GM19023 (cell line): ENCODE data around the gene FKBP1A.

Experiments used
- ATAC-seq: cut with Tn5 transposase; IDR thresholded peaks from one replicate; pipeline ENCODE4 v1.9.1; 2021; ENCODE audit warnings: mild to moderate bottlenecking, moderate library complexity; ENCODE audit not compliant: unreplicated experiment

FKBP1A gene

GRCh38 chr20:1388253-1388652 lies 4.6 kb downstream of the FKBP1A start:
- no peak for ATAC-seq

GRCh38 chr20:1386323-1386722 lies 6.5 kb downstream of the FKBP1A start:
- no peak for ATAC-seq

GRCh38 chr20:1383623-1384404 lies 9.0 kb downstream of the FKBP1A start:
- no peak for ATAC-seq

DNA sequence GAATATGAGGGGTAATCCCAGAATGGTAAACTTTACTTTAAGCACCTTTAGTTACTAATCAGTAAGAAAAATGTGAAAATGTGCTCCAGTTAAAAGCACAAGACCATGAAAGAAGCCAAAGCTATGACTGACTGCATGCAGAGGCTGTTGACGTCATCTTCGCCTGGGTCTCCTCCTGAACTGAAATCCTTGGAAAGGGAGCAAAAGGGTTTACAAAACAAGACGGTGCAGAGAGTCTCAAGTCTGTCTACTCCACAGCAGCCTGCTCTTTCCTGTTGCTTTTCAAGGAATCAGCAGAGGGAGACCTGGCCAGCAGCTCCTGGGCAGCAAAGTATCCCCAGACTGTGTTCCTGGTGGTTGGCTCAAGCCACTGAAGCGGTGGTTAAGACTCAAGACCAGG lies 10.2 kb downstream of the FKBP1A start:
- no peak for ATAC-seq

GRCh38 chr20:1381753-1382591 lies 10.9 kb downstream of the FKBP1A start:
- no peak for ATAC-seq

DNA sequence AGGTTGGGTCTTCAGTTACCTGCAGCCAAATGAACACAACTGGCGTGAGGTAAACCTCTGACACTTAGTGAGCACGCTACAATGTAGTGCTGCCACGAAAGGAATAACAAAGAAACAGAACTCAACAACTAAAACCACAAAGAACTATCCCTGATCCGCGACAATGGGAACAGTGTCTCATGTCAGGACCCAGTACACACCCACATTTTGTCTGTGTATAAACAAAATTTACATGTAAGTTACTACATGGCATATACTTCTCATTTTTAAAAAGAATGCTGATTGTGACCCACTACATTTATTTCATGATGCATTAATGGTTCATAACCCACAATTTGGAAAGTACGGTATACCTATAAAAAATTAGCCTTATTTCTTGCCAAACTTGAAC lies 14.1 kb downstream of the FKBP1A start:
- no peak for ATAC-seq

- ATAC-seq = no peak
Observed at GRCh38 chr20:1377984-1378734, 14.7 kb downstream of the FKBP1A start.

- ATAC-seq = peak; percentile 49
Observed at GRCh38 chr20:1377341-1377871, 15.4 kb downstream of the FKBP1A start.

GRCh38 chr20:1376408-1377270 lies 16.2 kb downstream of the FKBP1A start:
- no peak for ATAC-seq

DNA sequence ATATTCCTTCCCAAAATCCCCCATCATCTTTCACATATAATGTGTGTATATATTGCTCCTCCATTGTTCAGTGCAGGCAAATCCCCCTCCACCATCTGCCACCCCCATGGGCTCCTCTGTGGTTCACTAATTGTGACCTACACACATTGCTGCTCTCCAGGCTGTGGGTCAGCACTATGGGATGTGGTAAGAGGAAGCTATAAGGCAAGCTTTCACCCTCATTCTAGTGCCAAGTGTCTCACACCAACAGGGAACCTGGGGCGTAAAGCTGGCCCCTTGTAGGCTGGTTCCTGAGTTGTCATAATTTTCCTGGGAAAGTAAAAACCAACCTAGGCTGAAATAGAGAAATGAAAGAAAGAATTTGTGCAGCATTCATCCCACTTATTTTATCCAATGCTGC lies 16.8 kb downstream of the FKBP1A start:
- ATAC-seq = no peak

DNA sequence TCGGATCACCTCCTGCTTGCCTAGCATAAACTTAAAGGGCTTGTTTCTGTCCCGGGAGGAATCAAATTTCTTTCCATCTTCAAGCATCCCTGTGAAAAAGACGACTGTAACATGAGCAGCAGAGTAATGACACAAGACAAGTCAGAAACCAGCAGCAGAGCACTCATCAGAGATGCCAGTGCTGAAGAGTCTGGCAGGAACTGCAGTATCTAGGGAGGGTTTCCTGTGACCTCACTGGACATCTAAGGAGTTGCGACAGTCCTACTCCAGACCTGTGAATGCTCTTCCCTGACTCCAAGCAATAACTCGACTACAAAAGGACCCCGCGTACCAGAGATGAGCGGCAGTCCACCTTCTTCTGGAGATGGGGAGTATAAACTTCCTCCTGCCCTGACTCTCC lies 17.3 kb downstream of the FKBP1A start:
- no peak for ATAC-seq

- ATAC-seq = no peak
Observed at GRCh38 chr20:1374246-1374645, 18.6 kb downstream of the FKBP1A start.

- no peak for ATAC-seq
Observed at GRCh38 chr20:1373614-1374013, 19.2 kb downstream of the FKBP1A start.

DNA sequence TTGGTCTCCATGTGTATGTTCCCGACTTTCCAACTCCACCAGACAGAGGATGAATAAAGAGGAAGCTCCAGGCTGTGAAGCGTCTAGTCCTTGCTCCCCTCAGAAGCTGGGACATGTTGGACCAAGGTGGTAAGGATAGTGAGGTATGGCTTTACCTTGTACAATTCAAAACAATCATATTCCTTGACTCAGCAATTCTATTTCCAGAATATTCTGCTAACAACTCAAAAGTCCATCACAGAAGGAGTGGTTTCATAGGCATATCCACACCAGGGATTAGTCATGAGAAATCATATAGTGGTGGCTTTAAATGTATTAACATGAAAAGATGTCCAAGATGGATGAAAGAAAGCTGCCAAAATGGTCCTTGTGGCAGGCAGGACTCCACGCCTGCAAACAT lies 19.8 kb downstream of the FKBP1A start:
- ATAC-seq = no peak

- ATAC-seq = no peak
Observed at GRCh38 chr20:1371830-1372539, 20.9 kb downstream of the FKBP1A start.

DNA sequence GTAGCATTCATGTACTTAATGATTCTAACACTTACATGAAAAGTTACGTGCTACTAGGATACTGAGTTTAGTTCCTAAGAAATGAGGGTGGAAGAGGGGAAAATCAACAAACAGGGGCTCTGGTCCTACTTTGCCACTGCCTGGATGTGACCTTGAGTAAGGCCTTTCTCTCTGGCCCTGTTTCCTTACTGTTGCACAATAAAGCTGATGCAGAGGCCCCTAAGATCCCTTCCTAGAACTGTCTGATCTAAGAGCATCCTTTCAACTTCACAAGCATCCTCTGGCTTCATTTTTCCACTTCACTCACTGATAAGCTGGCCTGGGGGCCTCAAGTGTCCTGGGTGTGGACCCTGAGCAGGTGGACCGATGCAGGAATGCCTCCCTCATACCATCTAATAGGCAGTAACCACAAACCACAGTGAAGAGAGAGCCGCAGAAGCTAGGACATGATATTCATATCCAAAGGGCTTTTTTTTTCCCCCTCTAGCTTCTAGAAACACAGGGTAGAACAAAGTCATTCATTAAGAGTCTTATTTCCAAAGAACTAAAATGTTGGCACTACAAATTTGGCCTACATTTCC lies 21.6 kb downstream of the FKBP1A start:
- ATAC-seq = no peak

- no peak for ATAC-seq
Observed at GRCh38 chr20:1370548-1371110, 22.2 kb downstream of the FKBP1A start.

GRCh38 chr20:1369970-1370369 lies 22.9 kb downstream of the FKBP1A start:
- no peak for ATAC-seq
